Measurements from ENCODE around the gene SUB1. TPM values are rescaled to one million over a fixed set of nuclear protein-coding genes. Genes with fewer than 3 reads are reported as not detected.
A peak's percentile ranks its signal among the peaks of the same experiment; 100 is the strongest.

The SUB1 gene
- total RNA-seq, 3 donors from 2014 or later (not counting 1 experiment from before 2014, with no cell fraction given), result 330 to 352 (median 338) TPM

- peak overlapping the region in 1 of 2 donors; percentile 63 for H3K27ac Mint-ChIP-seq
Measured at GRCh38 chr5:32589416-32589815, 4.1 kb downstream of the SUB1 start.

GRCh38 chr5:32589942-32590869 is 4.8 kb downstream of the SUB1 start:
- Mint-ChIP-seq H3K27ac (peak overlapping the region in 1 of 2 donors; percentile 63), H3K4me1 (peaks cover 43 to 53% of the 10 kb centered on the region in 2 donors), H3K36me3 (peaks cover 8% of the 10 kb centered on the region), H3K9me3 (no peaks in the 10 kb centered on the region), H3K4me3 (peak overlapping the region; percentile 10), H3K27me3 (ENCODE audit: low read depth in 2 of 2) (no peaks in the 10 kb centered on the region)
- intact Hi-C loops (cut with micrococcal nuclease), result loop anchor here (1.0 to 5.0 kb wide), 5 partner anchors 101 to 852 kb away; partner anchors contain the start of genes MTMR12 and TARS1
- WGBS (ENCODE audit: insufficient coverage), result 80% methylated on average over 12 of the region's 15 CpGs
- Histone ChIP-seq H3K4me3 (ENCODE audit: low read length) (no peak overlapping the region), H3K4me1 (ENCODE audit: control insufficient read depth, insufficient read depth, low read length) (peaks cover 8% of the 10 kb centered on the region), H3K9me3 (ENCODE audit: control insufficient read depth, insufficient read depth, low read length) (no peaks in the 10 kb centered on the region), H3K27ac (ENCODE audit: low read length) (no peak overlapping the region), H3K36me3 (ENCODE audit: control insufficient read depth, insufficient read depth, low read length) (peaks cover 51% of the 10 kb centered on the region), H3K27me3 (ENCODE audit: control insufficient read depth, insufficient read depth, low read length) (no peaks in the 10 kb centered on the region)
- DNase-seq (peak in 1 of 2 donors; percentile 85), ATAC-seq (no peak)
- peak; percentile 84 for TF ChIP-seq CTCF (IDR thresholded peaks at IDR 0.05)

More at GRCh38 chr5:32589416-32589815, 4.1 kb downstream of the SUB1 start:
- H3K27me3 Mint-ChIP-seq (ENCODE audit: low read depth in 2 of 2), result no peaks in the 10 kb centered on the region
- Histone ChIP-seq H3K27me3 (ENCODE audit: control insufficient read depth, insufficient read depth, low read length) (no peaks in the 10 kb centered on the region), H3K9me3 (ENCODE audit: control insufficient read depth, insufficient read depth, low read length) (no peaks in the 10 kb centered on the region), H3K27ac (ENCODE audit: low read length) (no peak overlapping the region), H3K36me3 (ENCODE audit: control insufficient read depth, insufficient read depth, low read length) (peaks cover 43% of the 10 kb centered on the region), H3K4me1 (ENCODE audit: control insufficient read depth, insufficient read depth, low read length) (peaks cover 12% of the 10 kb centered on the region), H3K4me3 (ENCODE audit: low read length) (no peak overlapping the region)
- no peaks in the 10 kb centered on the region for H3K9me3 Mint-ChIP-seq
- intact Hi-C loops (cut with micrococcal nuclease), result loop anchor here (5.0 kb wide), 3 partner anchors 277 to 853 kb away; partner anchors contain the start of genes MTMR12 and TARS1
- no peak for DNase-seq
- H3K4me1 Mint-ChIP-seq, result peaks cover 49 to 60% of the 10 kb centered on the region in 2 donors
- no peak for ATAC-seq
- H3K36me3 Mint-ChIP-seq, result peaks cover 8% of the 10 kb centered on the region
- TF ChIP-seq CTCF (IDR thresholded peaks at IDR 0.05), result no peak
- H3K4me3 Mint-ChIP-seq, result no peak overlapping the region
- WGBS (ENCODE audit: insufficient coverage), result 80% methylated on average over 7 of the region's 8 CpGs

GRCh38 chr5:32595118-32595517 is 9.8 kb downstream of the SUB1 start:
- intact Hi-C loops (cut with micrococcal nuclease), result no loop called here
- Mint-ChIP-seq H3K27me3 (ENCODE audit: low read depth in 2 of 2) (no peaks in the 10 kb centered on the region), H3K4me1 (peaks cover 51 to 53% of the 10 kb centered on the region in 2 donors), H3K27ac (peak overlapping the region; percentile 67 to 74), H3K9me3 (no peaks in the 10 kb centered on the region), H3K4me3 (no peak overlapping the region), H3K36me3 (peaks cover 37% of the 10 kb centered on the region)
- DNase-seq (no peak), ATAC-seq (no peak)
- Histone ChIP-seq H3K4me1 (ENCODE audit: control insufficient read depth, insufficient read depth, low read length) (peaks cover 3% of the 10 kb centered on the region), H3K27ac (ENCODE audit: low read length) (no peak overlapping the region), H3K4me3 (ENCODE audit: low read length) (no peak overlapping the region), H3K36me3 (ENCODE audit: control insufficient read depth, insufficient read depth, low read length) (peaks cover 86% of the 10 kb centered on the region), H3K9me3 (ENCODE audit: control insufficient read depth, insufficient read depth, low read length) (no peaks in the 10 kb centered on the region), H3K27me3 (ENCODE audit: control insufficient read depth, insufficient read depth, low read length) (no peaks in the 10 kb centered on the region)
- 60% methylated on average over 1 of the region's 2 CpGs for WGBS (ENCODE audit: insufficient coverage)
- no peak for TF ChIP-seq CTCF (IDR thresholded peaks at IDR 0.05)
